CD8-positive, alpha-beta memory T cell (primary cell): ENCODE data around the gene ZNF547. TPM values are rescaled to one million over a fixed set of nuclear protein-coding genes. Genes with fewer than 3 reads are reported as not detected.

Source experiments
- CTCF ChIA-PET: fragments of 350-600 bp; sonication (Branson Sonifier 250); formaldehyde crosslinking; loops from one replicate; lab custom pipeline; 2021; ENCODE audit warnings: antibody characterized with exemption; lab: Charles Lee
- POLR2A ChIA-PET: fragments of 350-600 bp; sonication (Branson Sonifier 250); formaldehyde crosslinking; loops from one replicate; lab custom pipeline; 2021; ENCODE audit warnings: antibody characterized with exemption; lab: Charles Lee
- DNase-seq, 5 donors: peaks; one replicate each; pipeline versions ENCODE4 v3.0.0 to v3.0.0-alpha.2; 2020 to 2022; ENCODE audit warnings: mixed read lengths in 1 of 5
- H3K27ac ChIP-seq: one replicate; pipeline ENCODE4 v1.7.0; 2013; ENCODE audit warnings: low read depth, mild to moderate bottlenecking, low read length, moderate library complexity
- H3K27me3 ChIP-seq: 2 replicates; pipeline ENCODE4 v1.7.0; 2013; ENCODE audit warnings: low read length, mild to moderate bottlenecking; ENCODE audit not compliant: insufficient read depth, poor library complexity, severe bottlenecking
- H3K36me3 ChIP-seq: 2 replicates; pipeline ENCODE4 v1.7.0; 2013; ENCODE audit warnings: mild to moderate bottlenecking, low read length, moderate library complexity; ENCODE audit not compliant: insufficient read depth
- H3K4me1 ChIP-seq: 2 replicates; pipeline ENCODE4 v1.7.0; 2013; ENCODE audit warnings: mild to moderate bottlenecking, low read length, moderate library complexity; ENCODE audit not compliant: insufficient read depth
- H3K4me3 ChIP-seq: 2 replicates; pipeline ENCODE4 v1.7.0; 2013; ENCODE audit warnings: mild to moderate bottlenecking, low read length
- H3K9me3 ChIP-seq: 2 replicates; pipeline ENCODE4 v1.7.0; 2013; ENCODE audit warnings: mild to moderate bottlenecking, low read length
- H3K27ac Mint-ChIP-seq, 8 donors: one replicate each; pipeline ENCODE4 v1.8.0; 2020 to 2021; ENCODE audit warnings: mixed read lengths in 8 of 8, mild to moderate bottlenecking in 6 of 8, inconsistent platforms in 3 of 8, moderate library complexity in 3 of 8
- H3K27me3 Mint-ChIP-seq, 2 donors: one replicate each; pipeline ENCODE4 v1.8.0; 2020 to 2021; ENCODE audit warnings: mixed read lengths in 2 of 2, mild to moderate bottlenecking in 1 of 2, moderate library complexity in 1 of 2
- H3K36me3 Mint-ChIP-seq, 3 donors: one replicate each; pipeline ENCODE4 v1.8.0; 2020 to 2021; ENCODE audit warnings: mixed read lengths in 3 of 3, inconsistent platforms in 1 of 3, mild to moderate bottlenecking in 1 of 3
- H3K4me1 Mint-ChIP-seq, 3 donors: one replicate each; pipeline ENCODE4 v1.8.0; 2020 to 2021; ENCODE audit warnings: mixed read lengths in 3 of 3, inconsistent platforms in 1 of 3, mild to moderate bottlenecking in 1 of 3
- H3K4me3 Mint-ChIP-seq, 7 donors: one replicate each; pipeline ENCODE4 v1.8.0; 2020 to 2021; ENCODE audit warnings: mixed read lengths in 7 of 7, mild to moderate bottlenecking in 6 of 7, moderate library complexity in 4 of 7, inconsistent platforms in 2 of 7
- H3K9me3 Mint-ChIP-seq, 5 donors: one replicate each; pipeline ENCODE4 v1.8.0; 2020 to 2022; ENCODE audit warnings: mixed read lengths in 5 of 5, mild to moderate bottlenecking in 3 of 5, moderate library complexity in 2 of 5, inconsistent platforms in 1 of 5
- polyA plus RNA-seq: library from polyadenylated mRNA; unstranded; fragments of 300-500 nt; fragmentation: Illumina TruSeq; gene quantifications from one replicate; pipeline ENCODE4 v1.2.3, GENCODE V29; 2021
- total RNA-seq, 2 experiments: library from RNA; stranded (reverse); gene quantifications; one replicate each; pipeline ENCODE4 v1.2.3, GENCODE V29; 2021

The ZNF547 gene
- total and polyA plus RNA-seq, 3 experiments from 2014 or later: 1.7 to 3.3 (median 2.2) TPM

GRCh38 chr19:57351867-57352266 is 11.5 kb upstream of the ZNF547 start:
- peaks cover 35% of the 10 kb centered on the region for H3K9me3 ChIP-seq
- H3K4me3 Mint-ChIP-seq: peak overlapping the region; percentile 95 to 96 (median 95)
- H3K27me3 Mint-ChIP-seq: peaks cover 5 to 7% of the 10 kb centered on the region in 2 donors
- peak overlapping the region; percentile 84 for H3K4me3 ChIP-seq
- H3K36me3 ChIP-seq: peaks cover 29% of the 10 kb centered on the region
- peak overlapping the region; percentile 78 for H3K27ac ChIP-seq
- peaks cover 7 to 69% (median 55%) of the 10 kb centered on the region in 5 donors for H3K9me3 Mint-ChIP-seq
- H3K27ac Mint-ChIP-seq: peak overlapping the region in 7 of 8 donors; percentile 87 to 97 (median 95)
- CTCF ChIA-PET: no interaction called here
- POLR2A ChIA-PET: no interaction called here
- H3K4me1 Mint-ChIP-seq: peaks cover 31 to 40% (median 35%) of the 10 kb centered on the region in 3 donors
- H3K36me3 Mint-ChIP-seq: peaks cover 46 to 67% (median 59%) of the 10 kb centered on the region in 3 donors
- DNase-seq: no peak
- peaks cover 20% of the 10 kb centered on the region for H3K4me1 ChIP-seq
- H3K27me3 ChIP-seq: no peaks in the 10 kb centered on the region

- H3K4me3 Mint-ChIP-seq: peak overlapping the region in 1 of 7 donors; percentile 76
- H3K4me1 Mint-ChIP-seq: peaks cover 28 to 33% (median 28%) of the 10 kb centered on the region in 3 donors
- H3K27ac ChIP-seq: no peak overlapping the region
- peaks cover 53% of the 10 kb centered on the region for H3K9me3 ChIP-seq
- H3K4me1 ChIP-seq: peaks cover 14% of the 10 kb centered on the region
- no peak for DNase-seq
- H3K36me3 ChIP-seq: peaks cover 36% of the 10 kb centered on the region
- peaks cover 51 to 84% (median 80%) of the 10 kb centered on the region in 3 donors for H3K36me3 Mint-ChIP-seq
- H3K27ac Mint-ChIP-seq: no peak overlapping the region
- ChIA-PET CTCF (no interaction called here), POLR2A (no interaction called here)
- peaks cover 0 to 3% of the 10 kb centered on the region in 2 donors for H3K27me3 Mint-ChIP-seq
- peaks cover 13 to 93% (median 82%) of the 10 kb centered on the region in 5 donors for H3K9me3 Mint-ChIP-seq
- H3K27me3 ChIP-seq: no peaks in the 10 kb centered on the region
- H3K4me3 ChIP-seq: no peak overlapping the region
Observed at GRCh38 chr19:57355916-57356315, 7.4 kb upstream of the ZNF547 start.

- peaks cover 53% of the 10 kb centered on the region for H3K9me3 ChIP-seq
- peaks cover 13 to 86% (median 76%) of the 10 kb centered on the region in 5 donors for H3K9me3 Mint-ChIP-seq
Observed at GRCh38 chr19:57357406-57357805, 5.9 kb upstream of the ZNF547 start.

DNA sequence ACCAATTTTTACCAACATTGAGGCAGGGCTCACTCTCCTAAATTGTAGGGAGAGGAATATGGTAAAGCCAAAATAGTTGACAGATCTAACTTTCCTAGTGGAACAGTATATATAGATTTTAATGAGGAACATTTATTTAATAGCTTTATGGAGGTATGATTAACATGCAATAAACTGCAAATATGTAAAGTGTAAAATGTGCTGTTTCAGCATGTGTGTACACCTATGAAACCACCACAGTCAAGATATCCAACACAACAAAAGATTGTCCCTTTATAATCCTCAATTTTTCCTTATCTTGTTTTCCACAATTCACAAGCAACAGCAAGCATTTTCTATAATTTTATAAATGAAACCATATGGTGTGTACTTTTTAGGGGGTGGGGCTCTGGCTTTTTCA is 4.1 kb upstream of the ZNF547 start:
- H3K4me3 ChIP-seq: no peak overlapping the region
- peaks cover 11% of the 10 kb centered on the region for H3K4me1 ChIP-seq
- Mint-ChIP-seq H3K27me3 (peaks cover 0 to 6% of the 10 kb centered on the region in 2 donors), H3K4me3 (no peak overlapping the region), H3K4me1 (peaks cover 17 to 20% (median 18%) of the 10 kb centered on the region in 3 donors), H3K9me3 (peaks cover 6 to 83% (median 74%) of the 10 kb centered on the region in 5 donors), H3K27ac (peak overlapping the region in 1 of 8 donors; percentile 76), H3K36me3 (peaks cover 32 to 69% (median 58%) of the 10 kb centered on the region in 3 donors)
- DNase-seq: no peak
- no peak overlapping the region for H3K27ac ChIP-seq
- ChIA-PET CTCF (no interaction called here), POLR2A (no interaction called here)
- peaks cover 39% of the 10 kb centered on the region for H3K9me3 ChIP-seq
- H3K36me3 ChIP-seq: peaks cover 33% of the 10 kb centered on the region
- no peaks in the 10 kb centered on the region for H3K27me3 ChIP-seq

More at GRCh38 chr19:57357406-57357805, 5.9 kb upstream of the ZNF547 start:
- peaks cover 36% of the 10 kb centered on the region for H3K36me3 ChIP-seq
- no peak for DNase-seq
- POLR2A ChIA-PET: no interaction called here
- H3K4me1 ChIP-seq: peaks cover 3% of the 10 kb centered on the region
- peak overlapping the region; percentile 11 for H3K4me3 ChIP-seq
- CTCF ChIA-PET: no interaction called here
- Mint-ChIP-seq H3K36me3 (peaks cover 46 to 73% (median 65%) of the 10 kb centered on the region in 3 donors), H3K27me3 (peaks cover 0 to 1% of the 10 kb centered on the region in 2 donors), H3K4me3 (no peak overlapping the region), H3K4me1 (peaks cover 14 to 18% (median 14%) of the 10 kb centered on the region in 3 donors), H3K27ac (no peak overlapping the region)
- no peak overlapping the region for H3K27ac ChIP-seq
- H3K27me3 ChIP-seq: no peaks in the 10 kb centered on the region

- H3K27me3 Mint-ChIP-seq: peaks cover 0 to 6% of the 10 kb centered on the region in 2 donors
- peaks cover 16 to 22% (median 19%) of the 10 kb centered on the region in 3 donors for H3K4me1 Mint-ChIP-seq
- Histone ChIP-seq H3K36me3 (peaks cover 2% of the 10 kb centered on the region), H3K27me3 (no peaks in the 10 kb centered on the region), H3K9me3 (peaks cover 13% of the 10 kb centered on the region), H3K27ac (peak overlapping the region; percentile 69), H3K4me3 (peak overlapping the region; percentile 79), H3K4me1 (peaks cover 12% of the 10 kb centered on the region)
- ChIA-PET CTCF (no interaction called here), POLR2A (interaction anchor here (1.2 to 1.6 kb wide), 2 partner anchors 12 to 27 kb away, joined by 3 to 6 read pairs; partner anchors contain the start of genes ZNF304 and ZNF548)
- H3K9me3 Mint-ChIP-seq: peaks cover 6 to 64% (median 53%) of the 10 kb centered on the region in 5 donors
- DNase-seq: no peak
- H3K36me3 Mint-ChIP-seq: peaks cover 8 to 50% (median 37%) of the 10 kb centered on the region in 3 donors
- H3K27ac Mint-ChIP-seq: peak overlapping the region; percentile 91 to 100 (median 98)
- H3K4me3 Mint-ChIP-seq: peak overlapping the region in 5 of 7 donors; percentile 91 to 94 (median 91)
Observed at GRCh38 chr19:57362419-57362818, 932 bp upstream of the ZNF547 start.

DNA sequence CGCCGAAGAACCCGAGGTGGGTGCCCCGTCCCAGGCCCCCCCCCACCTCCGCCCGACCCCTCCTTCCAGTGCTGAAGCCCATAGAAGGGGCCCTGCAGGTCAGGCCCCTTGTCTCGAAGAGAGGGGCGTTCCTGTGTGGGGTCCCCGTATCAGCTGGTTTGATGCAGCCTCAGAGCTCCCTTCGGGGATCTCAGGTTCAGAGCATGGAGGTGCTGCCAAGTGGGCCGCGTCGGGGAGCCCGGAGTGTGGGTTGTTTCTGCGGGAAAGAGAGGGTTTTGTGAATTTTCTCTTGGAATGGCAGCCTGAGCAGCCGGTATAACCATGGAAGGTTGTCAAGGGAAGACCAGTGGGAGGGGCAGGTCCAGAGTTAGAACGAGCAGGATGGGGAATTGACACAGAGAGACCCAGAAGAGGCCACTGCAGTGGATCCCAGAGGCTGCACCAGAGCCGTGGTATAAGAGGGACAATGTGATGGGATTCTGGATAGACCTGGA is 384 bp downstream of the ZNF547 start:
- peaks cover 9 to 51% (median 25%) of the 10 kb centered on the region in 3 donors for H3K36me3 Mint-ChIP-seq
- Histone ChIP-seq H3K9me3 (peaks cover under 1% of the 10 kb centered on the region), H3K4me1 (peaks cover 12% of the 10 kb centered on the region), H3K27me3 (no peaks in the 10 kb centered on the region), H3K36me3 (no peaks in the 10 kb centered on the region), H3K27ac (peak overlapping the region; percentile 69), H3K4me3 (peak overlapping the region; percentile 85)
- H3K4me1 Mint-ChIP-seq: peaks cover 16 to 22% (median 19%) of the 10 kb centered on the region in 3 donors
- CTCF ChIA-PET: no interaction called here
- no peak for DNase-seq
- peaks cover under 1 to 59% (median 42%) of the 10 kb centered on the region in 5 donors for H3K9me3 Mint-ChIP-seq
- peak overlapping the region; percentile 91 to 100 (median 98) for H3K27ac Mint-ChIP-seq
- POLR2A ChIA-PET: interaction anchor here (0.6 to 1.6 kb wide), 3 partner anchors 13 to 113 kb away, joined by 3 to 6 read pairs (median 5); partner anchors contain the start of gene ZNF304
- H3K4me3 Mint-ChIP-seq: peak overlapping the region; percentile 85 to 94 (median 91)
- peaks cover 0 to 6% of the 10 kb centered on the region in 2 donors for H3K27me3 Mint-ChIP-seq

DNA sequence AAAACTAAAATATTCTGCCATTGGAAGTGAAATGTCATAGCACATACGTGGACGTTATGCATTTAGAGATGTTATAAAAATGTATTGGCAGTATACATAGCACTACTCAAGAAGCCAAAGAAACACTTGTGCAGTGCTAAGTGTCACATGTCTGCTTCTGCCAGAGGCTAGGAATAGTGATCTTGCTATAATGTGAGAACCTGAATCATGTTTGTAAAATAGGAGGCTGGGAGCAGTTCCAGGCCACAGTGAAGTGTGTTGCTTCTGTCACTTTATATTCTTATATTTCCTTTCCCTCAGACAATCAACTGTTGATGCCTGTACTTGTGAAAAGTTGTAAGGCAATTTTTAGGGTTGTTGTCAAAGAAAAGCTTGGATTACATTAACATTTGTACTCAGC is 3.4 kb downstream of the ZNF547 start:
- Mint-ChIP-seq H3K36me3 (peaks cover 14 to 65% (median 32%) of the 10 kb centered on the region in 3 donors), H3K27me3 (peaks cover 0 to 6% of the 10 kb centered on the region in 2 donors), H3K27ac (no peak overlapping the region), H3K4me3 (peak overlapping the region in 1 of 7 donors; percentile 8), H3K4me1 (peaks cover 19 to 22% (median 19%) of the 10 kb centered on the region in 3 donors), H3K9me3 (peaks cover 0 to 54% (median 23%) of the 10 kb centered on the region in 5 donors)
- H3K36me3 ChIP-seq: no peaks in the 10 kb centered on the region
- H3K9me3 ChIP-seq: no peaks in the 10 kb centered on the region
- H3K27ac ChIP-seq: no peak overlapping the region
- ChIA-PET CTCF (no interaction called here), POLR2A (no interaction called here)
- H3K4me1 ChIP-seq: peaks cover 12% of the 10 kb centered on the region
- DNase-seq: no peak
- H3K27me3 ChIP-seq: no peaks in the 10 kb centered on the region
- H3K4me3 ChIP-seq: no peak overlapping the region

DNA sequence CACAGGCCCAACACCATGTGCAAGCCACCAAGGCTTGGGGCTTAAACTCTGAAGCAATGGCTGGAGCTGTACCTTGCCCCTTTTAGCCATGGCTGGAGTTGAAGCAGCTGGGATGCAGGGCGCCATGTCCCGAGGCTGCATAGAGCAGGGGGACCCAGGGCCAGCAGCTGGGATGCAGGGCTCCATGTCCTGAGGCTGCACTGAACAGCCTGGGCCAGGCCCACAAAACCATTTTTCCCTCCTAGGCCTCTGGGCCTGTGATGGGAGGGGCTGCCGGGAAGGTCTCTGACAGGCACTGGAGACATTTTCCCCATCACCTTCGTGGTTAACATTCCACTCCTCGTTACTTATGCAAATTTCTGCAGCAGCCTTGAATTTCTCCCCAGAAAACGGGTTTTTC is 10.8 kb downstream of the ZNF547 start:
- peaks cover 38 to 93% (median 82%) of the 10 kb centered on the region in 3 donors for H3K36me3 Mint-ChIP-seq
- Histone ChIP-seq H3K9me3 (peaks cover 30% of the 10 kb centered on the region), H3K36me3 (peaks cover 16% of the 10 kb centered on the region), H3K4me3 (no peak overlapping the region), H3K4me1 (no peaks in the 10 kb centered on the region), H3K27me3 (no peaks in the 10 kb centered on the region), H3K27ac (no peak overlapping the region)
- H3K27ac Mint-ChIP-seq: no peak overlapping the region
- no peaks in the 10 kb centered on the region for H3K27me3 Mint-ChIP-seq
- DNase-seq: no peak
- peaks cover 26 to 77% (median 58%) of the 10 kb centered on the region in 5 donors for H3K9me3 Mint-ChIP-seq
- POLR2A ChIA-PET: no interaction called here
- CTCF ChIA-PET: no interaction called here
- peaks cover 0 to 3% (median 0%) of the 10 kb centered on the region in 3 donors for H3K4me1 Mint-ChIP-seq
- no peak overlapping the region for H3K4me3 Mint-ChIP-seq
